ENCODE measurements around the gene CCDC102B.
"Not testable (repeated sequence)": the region's sequence is repeated elsewhere in the genome, so short reads cannot be mapped to it uniquely, and the experiment has no call there.

Gene CCDC102B

GRCh38 chr18:68915061-68915460 lies 117.2 kb downstream of the CCDC102B start:
- no peak for DNase-seq

GRCh38 chr18:68916734-68917133 lies 118.9 kb downstream of the CCDC102B start:
- DNase-seq: no peak

DNA sequence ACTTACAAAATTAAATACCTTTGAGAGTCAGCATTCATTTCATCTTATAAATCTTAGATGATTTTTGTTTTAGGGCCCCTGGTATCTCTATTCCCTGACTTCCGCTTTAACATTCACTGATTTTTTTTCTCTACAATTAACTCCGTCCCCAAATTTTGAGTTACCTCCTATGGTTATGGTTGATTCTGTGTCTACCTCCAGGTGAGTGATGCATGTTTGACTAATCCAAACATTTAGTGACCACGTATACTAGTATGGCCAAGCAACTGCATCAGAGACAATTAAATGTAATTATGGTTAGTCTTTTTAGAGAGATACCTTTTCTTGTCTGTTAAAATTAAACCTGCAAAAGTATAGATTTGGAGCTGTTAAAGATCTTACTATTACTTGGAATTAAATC lies 120.3 kb downstream of the CCDC102B start:
- no peak for DNase-seq

- no peak for DNase-seq
Observed at GRCh38 chr18:68919900-68920299, 122.0 kb downstream of the CCDC102B start.

- no peak for DNase-seq
Observed at GRCh38 chr18:68922392-68922791, 124.5 kb downstream of the CCDC102B start.

GRCh38 chr18:68925268-68925667 lies 127.4 kb downstream of the CCDC102B start:
- no peak for DNase-seq

DNA sequence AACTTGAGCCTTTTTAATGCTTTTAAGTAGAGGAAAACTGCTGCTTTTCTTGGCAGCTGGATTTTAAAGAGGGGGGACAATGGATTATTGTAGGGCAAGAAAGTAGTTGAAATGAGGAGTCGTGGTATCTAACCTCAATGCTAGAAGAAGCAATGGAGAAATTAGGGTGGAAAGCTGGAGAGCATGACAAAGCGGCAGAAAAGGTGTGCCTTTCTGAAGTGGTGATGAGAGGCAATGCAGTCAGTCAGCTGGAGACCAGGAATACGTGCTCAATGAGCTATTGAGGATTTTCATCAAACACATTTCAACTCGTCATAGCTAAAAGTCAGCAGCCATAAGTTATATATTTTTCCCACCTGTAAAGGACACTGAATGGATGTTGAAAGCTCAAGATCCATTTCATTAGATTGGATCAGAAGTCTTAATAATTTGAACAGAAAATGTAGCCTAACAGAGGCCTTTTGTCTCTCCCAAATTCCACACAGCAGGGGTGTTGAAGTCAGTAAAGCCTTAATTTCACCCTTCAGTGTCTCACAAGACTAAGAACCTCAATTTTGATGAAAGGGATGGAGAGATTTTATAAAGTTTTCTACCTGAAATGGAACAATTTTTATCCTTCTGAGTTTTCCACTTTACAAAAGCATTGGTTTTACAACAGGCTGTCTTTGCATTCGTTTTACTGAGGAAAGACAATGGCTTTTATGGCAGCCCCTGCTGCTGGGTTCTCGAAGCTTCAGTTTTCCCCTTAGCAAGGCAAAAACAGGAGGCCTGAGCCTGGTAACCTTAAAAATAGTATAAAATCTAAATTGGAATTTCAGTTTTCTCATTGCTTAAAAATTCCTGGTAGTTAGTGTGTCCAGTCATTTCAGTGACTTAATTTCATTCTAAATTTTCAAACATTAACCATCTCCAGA lies 131.1 kb downstream of the CCDC102B start:
- DNase-seq: no peak

- DNase-seq: no peak
Observed at GRCh38 chr18:68935686-68936085, 137.8 kb downstream of the CCDC102B start.

- no peak for DNase-seq
Observed at GRCh38 chr18:68937029-68937599, 139.2 kb downstream of the CCDC102B start.

DNA sequence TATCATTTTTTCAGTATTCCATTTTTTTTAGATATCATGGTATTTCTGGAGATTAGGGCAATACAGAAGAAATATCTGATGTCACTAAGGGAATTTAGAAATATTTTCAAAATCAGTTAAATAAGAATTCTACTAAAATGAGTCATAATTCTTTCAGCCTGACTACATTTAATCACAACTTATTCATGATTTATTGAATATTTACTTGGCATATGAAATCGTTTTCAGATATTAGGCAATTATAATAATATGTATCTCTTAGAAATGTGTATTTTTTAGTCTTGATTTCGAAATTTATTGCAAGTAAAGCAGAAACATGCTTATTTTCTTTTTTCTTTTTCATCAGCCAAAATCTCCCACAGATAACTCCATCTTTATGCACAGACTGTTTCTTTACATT lies 142.2 kb downstream of the CCDC102B start:
- no peak for DNase-seq

- DNase-seq: no peak
Observed at GRCh38 chr18:68940754-68941153, 142.9 kb downstream of the CCDC102B start.

- no peak for DNase-seq
Observed at GRCh38 chr18:68942230-68942629, 144.3 kb downstream of the CCDC102B start.

DNA sequence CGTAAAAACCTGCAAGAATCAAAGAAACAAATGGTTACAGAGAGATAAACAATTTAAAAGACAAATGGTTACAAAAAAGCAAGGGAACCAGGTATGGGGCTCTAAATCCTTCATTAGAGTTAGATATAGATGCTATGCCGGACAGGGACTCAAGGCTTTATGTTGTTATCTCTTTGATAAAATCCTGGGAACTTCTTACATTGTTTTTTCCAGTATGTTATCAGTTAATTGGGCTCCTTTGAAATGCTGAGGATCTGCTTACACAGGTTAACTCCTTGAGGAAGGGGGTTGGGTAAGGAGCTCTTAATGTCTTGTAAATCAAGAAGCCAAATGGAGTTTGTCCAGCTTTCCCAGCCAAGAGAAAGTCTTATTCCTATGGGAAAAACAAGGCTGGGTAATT lies 146.0 kb downstream of the CCDC102B start:
- not testable (repeated sequence) for DNase-seq

DNA sequence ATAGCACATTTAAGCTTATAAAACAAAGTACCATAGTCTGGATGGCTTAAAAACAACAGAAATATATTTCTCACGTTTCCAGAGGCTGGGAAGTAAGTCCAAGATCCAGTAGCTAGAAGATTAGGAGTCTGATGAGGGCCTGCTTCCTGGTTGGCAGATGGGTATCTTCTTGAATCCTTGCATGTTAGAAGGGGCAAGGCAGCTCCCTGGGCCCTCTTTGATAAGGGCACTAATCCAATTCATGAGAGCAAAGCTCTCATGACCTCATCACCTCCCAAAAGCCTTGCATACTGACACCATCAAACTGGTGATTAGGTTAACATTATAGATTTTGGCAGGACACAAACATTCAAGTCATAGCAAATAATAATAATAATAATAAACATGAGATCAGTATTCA lies 146.4 kb downstream of the CCDC102B start:
- DNase-seq: no peak

DNA sequence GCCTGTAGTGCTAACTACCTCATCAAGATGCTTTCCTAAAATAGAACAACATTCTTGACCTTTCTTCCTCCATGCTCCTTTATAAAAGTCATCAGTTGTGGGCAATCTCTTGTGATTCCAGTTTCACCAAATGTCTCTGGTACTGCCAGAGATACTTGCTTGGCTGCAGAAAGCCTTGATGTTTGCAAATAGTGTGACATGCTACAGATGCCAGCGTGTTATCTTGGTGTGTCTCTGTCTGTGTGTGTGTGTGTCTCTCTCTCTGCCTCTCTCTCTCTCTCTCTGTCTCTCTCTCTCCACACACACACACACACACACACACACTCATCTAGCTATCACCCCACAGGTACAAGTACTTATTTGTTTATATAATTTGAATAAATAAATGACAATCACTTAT lies 146.9 kb downstream of the CCDC102B start:
- DNase-seq: no peak

DNA sequence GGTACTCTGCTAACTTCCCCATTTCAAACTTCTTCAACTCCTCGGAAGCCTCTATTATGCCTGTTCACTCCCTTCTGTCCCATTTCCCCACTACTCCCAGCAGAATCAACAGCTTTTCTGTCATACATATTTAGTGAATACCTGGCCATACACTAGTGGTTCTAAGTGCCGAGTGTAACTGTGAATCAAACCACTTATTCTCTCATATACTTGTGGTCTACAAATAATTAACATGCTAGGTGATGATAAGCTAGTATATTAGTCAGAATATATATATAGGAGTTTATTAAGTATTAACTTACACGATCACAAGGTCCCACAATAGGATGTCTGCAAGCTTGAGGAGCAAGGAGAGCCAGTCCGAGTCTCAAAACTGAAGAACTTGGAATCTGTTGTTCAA lies 150.7 kb downstream of the CCDC102B start:
- DNase-seq: no peak

DNA sequence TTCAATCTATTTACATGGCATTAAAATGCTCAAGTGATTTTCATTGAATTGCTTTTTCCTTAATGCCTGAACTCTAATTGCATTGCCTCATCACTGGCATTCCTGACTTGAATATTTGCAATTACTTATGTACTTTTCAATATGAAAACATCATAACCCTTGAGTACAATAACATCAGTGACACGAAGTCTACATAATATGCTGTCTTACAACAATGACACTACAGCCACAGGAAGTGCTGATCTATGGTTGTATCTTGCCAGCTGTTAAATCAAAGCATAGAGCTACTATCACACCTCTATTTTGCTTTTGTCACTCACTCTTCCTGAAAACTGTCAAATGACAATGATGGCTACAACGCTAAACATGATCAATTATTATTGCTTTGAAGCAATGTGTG lies 156.9 kb downstream of the CCDC102B start:
- DNase-seq: no peak

- DNase-seq: no peak
Observed at GRCh38 chr18:68956650-68957049, 158.8 kb downstream of the CCDC102B start.

DNA sequence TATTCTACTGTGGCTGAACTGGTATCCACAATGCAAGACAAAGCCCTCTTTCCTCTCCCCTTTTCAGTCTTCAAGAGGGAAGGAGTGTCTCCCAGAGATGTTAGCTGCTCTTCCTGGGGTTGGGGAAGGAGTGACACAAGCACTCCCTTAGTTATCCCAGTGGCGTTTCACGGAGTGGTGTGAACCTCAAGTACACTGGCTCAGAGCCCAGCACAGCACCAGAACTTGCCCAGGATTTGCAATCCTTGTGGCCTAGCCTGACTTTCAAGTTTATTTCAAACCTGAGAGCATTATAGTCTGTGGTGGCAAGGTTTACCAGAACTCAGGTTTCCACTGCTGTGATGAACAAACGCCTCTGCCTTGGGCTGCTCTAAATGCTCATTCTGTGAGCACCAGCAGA lies 162.5 kb downstream of the CCDC102B start:
- no peak for DNase-seq

- no peak for DNase-seq
Observed at GRCh38 chr18:68962623-68963022, 164.7 kb downstream of the CCDC102B start.

- DNase-seq: no peak
Observed at GRCh38 chr18:68965817-68966216, 167.9 kb downstream of the CCDC102B start.

- no peak for DNase-seq
Observed at GRCh38 chr18:68969027-68969426, 171.1 kb downstream of the CCDC102B start.

DNA sequence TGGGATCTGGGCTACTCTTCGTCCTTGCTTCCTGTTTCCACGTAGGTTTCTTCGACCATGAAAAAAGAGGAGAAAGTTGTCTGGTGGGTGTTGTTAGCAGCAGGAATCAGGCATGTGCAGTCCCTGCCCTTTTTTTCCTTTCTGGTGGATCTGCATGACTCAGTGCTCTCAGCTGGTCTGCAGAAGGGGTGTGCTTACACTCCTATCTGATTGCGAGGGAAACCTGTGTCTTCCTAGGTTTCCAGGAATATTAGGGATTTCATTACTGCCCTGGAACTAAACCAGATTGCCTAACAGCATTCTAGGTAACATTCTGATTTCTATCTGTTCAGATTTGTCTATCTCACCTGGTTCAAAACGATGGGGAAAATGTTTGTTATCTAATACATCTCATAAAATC lies 174.3 kb downstream of the CCDC102B start:
- no peak for DNase-seq

DNA sequence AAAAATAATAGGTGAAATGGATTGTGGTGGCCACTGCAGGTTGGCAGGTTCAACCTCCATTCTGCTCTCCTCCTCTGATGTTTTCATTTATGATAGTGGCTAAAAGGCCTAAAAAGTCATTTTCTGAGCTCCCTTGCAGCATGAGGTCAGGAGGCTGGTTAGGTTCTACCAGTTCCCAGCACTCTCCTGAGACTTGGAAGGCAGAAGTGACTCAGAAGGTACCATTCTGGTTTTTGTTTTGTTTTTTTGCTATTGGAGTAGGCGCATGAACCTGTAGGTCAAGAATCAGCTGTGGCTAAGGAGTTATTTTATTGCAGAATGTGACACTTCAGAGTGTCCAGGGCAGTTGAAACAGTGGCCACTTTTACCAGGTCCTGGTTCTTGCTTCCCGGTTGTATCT lies 181.9 kb downstream of the CCDC102B start:
- no peak for DNase-seq

DNA sequence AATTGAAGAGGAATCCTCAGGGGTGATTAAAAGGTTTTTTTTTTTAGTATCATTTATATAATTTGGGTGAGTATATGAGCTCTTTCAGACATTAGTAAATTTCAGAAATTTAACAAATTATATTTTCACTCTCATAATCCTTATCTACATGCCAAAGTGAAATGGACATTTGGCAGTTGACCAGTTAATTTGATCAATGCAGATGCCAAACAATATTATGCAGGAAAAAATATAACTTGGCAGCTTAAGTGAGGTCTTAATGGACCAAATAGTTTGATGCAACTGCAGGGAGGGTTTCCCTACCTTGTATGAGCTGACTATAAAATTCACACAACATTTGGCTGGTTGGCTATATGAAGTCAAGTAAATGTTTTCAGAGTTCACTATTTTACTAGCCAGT lies 185.2 kb downstream of the CCDC102B start:
- DNase-seq: no peak
